D341Med (cell line): ENCODE data around the gene FLT3.

ENCODE experiments used
- DNase-seq: peaks from one replicate; pipeline ENCODE4 v3.0.0; 2012; ENCODE audit warnings: low spot score

The FLT3 gene

GRCh38 chr13:27960362-27961226, 139.8 kb downstream of the FLT3 start:
- DNase-seq, result no peak

- no peak for DNase-seq
These were observed 140.4 kb downstream of the FLT3 start for GRCh38 chr13:27959976-27960361.

- DNase-seq, result no peak
These were observed 143.6 kb downstream of the FLT3 start for GRCh38 chr13:27956576-27957300.

GRCh38 chr13:27955014-27955591, 145.3 kb downstream of the FLT3 start:
- no peak for DNase-seq

- no peak for DNase-seq
These were observed 145.9 kb downstream of the FLT3 start for GRCh38 chr13:27954406-27954851.

GRCh38 chr13:27953676-27954405, 146.5 kb downstream of the FLT3 start:
- peak; percentile 91 for DNase-seq
